Mucosa of stomach (tissue), 1 donor: ENCODE measurements around the gene TIPRL.
A peak's percentile ranks its signal among the peaks of the same experiment; 100 is the strongest.

Experiments used
- H3K27me3 ChIP-seq: one replicate; pipeline ENCODE4 v1.7.0; 2013; ENCODE audit warnings: mild to moderate bottlenecking, low read length; ENCODE audit not compliant: control insufficient read depth, insufficient read depth
- H3K36me3 ChIP-seq: one replicate; pipeline ENCODE4 v1.7.0; 2013; ENCODE audit warnings: low read length; ENCODE audit not compliant: control insufficient read depth, insufficient read depth
- H3K4me1 ChIP-seq: one replicate; pipeline ENCODE4 v1.7.0; 2013; ENCODE audit warnings: mild to moderate bottlenecking, low read length; ENCODE audit not compliant: control insufficient read depth, insufficient read depth
- H3K4me3 ChIP-seq: one replicate; pipeline ENCODE4 v1.7.0; 2013; ENCODE audit warnings: low read length
- H3K9ac ChIP-seq: one replicate; pipeline ENCODE4 v1.7.0; 2013; ENCODE audit warnings: mild to moderate bottlenecking, low read length, moderate library complexity
- H3K9me3 ChIP-seq: one replicate; pipeline ENCODE4 v1.7.0; 2013; ENCODE audit warnings: mild to moderate bottlenecking, low read length, moderate library complexity; ENCODE audit not compliant: control insufficient read depth
- donor health status: Pancreatic carcinoma.

The TIPRL gene

GRCh38 chr1:168223261-168223660 is 44.5 kb downstream of the TIPRL start:
- H3K4me3 ChIP-seq: no peak overlapping the region
- H3K9ac ChIP-seq: no peak overlapping the region
- H3K27me3 ChIP-seq: no peaks in the 10 kb centered on the region
- H3K4me1 ChIP-seq: peaks cover 7% of the 10 kb centered on the region
- H3K9me3 ChIP-seq: no peaks in the 10 kb centered on the region
- no peaks in the 10 kb centered on the region for H3K36me3 ChIP-seq

- Histone ChIP-seq H3K9me3 (no peaks in the 10 kb centered on the region), H3K4me3 (no peak overlapping the region), H3K36me3 (no peaks in the 10 kb centered on the region), H3K27me3 (no peaks in the 10 kb centered on the region), H3K9ac (no peak overlapping the region), H3K4me1 (peaks cover 8% of the 10 kb centered on the region)
These were observed 45.1 kb downstream of the TIPRL start for GRCh38 chr1:168223681-168224540.

- Histone ChIP-seq H3K36me3 (no peaks in the 10 kb centered on the region), H3K9ac (no peak overlapping the region), H3K4me3 (peak overlapping the region; percentile 48), H3K4me1 (peaks cover 8% of the 10 kb centered on the region), H3K9me3 (no peaks in the 10 kb centered on the region), H3K27me3 (no peaks in the 10 kb centered on the region)
These were observed 46.2 kb downstream of the TIPRL start for GRCh38 chr1:168224991-168225390.

DNA sequence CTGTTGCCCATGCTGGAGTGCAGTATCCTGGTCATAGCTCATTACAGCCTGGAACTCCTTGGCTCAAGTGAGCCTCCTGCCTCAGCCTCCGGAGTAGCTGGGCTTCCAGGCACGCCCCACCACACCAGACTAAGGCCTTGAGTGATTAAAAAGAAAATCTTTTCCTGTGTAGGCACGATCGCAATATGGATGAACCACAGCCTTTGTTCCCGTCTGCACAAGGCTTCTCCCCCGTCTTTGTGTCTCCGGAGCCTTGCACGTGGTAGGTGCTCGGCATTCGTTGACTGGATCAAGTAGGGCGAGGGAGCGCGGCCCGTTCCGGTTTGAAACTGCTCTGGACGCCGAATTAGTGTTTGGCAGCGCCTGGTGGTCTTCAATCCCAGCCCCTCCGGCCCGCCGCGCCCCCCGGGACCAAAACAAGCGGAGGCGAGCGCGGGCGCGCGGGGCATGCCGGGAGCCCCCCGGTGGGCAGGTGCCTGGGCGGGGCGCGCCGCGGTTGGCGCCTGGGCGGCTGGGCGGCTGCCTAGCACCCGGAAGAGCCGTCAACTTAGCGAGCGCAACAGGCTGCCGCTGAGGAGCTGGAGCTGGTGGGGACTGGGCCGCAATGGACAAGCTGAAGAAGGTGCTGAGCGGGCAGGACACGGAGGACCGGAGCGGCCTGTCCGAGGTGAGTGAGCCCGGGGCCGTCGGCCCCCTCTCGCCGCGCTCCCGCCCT is 46.9 kb downstream of the TIPRL start, which contains the start of gene SFT2D2:
TSS of gene SFT2D2 (plus strand) at position 529 of the 715 bp plus-strand sequence. CDS start at position 605, 76 bp downstream.
- H3K9me3 ChIP-seq: no peaks in the 10 kb centered on the region
- H3K4me3 ChIP-seq: peak within 1 kb of the TSS; percentile 69
- no peaks in the 10 kb centered on the region for H3K36me3 ChIP-seq
- peaks cover 8% of the 10 kb centered on the region for H3K4me1 ChIP-seq
- H3K9ac ChIP-seq: peak within 1 kb of the TSS; percentile 94
- H3K27me3 ChIP-seq: no peaks in the 10 kb centered on the region

DNA sequence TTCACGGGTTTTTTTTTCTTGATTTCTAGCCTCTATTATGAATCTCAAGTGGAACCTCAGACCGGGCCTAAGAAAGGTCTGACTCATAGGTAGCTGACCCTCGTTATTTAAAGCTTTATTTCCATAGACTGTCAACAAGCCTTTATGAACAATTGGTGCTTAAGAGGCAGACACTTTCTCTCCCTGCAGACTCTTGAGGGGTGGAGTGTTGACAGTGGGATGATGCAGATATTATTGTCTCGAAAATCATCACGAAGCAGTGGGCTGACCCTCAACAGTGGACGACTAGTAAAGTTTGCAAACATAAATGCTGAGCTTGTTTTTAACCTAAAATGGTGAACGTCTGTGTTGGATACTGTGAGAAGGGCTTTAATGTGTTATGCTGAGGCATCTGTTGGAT is 48.9 kb downstream of the TIPRL start:
- Histone ChIP-seq H3K36me3 (no peaks in the 10 kb centered on the region), H3K9me3 (no peaks in the 10 kb centered on the region), H3K27me3 (no peaks in the 10 kb centered on the region), H3K4me3 (no peak overlapping the region), H3K9ac (peak overlapping the region; percentile 94), H3K4me1 (peaks cover 8% of the 10 kb centered on the region)

DNA sequence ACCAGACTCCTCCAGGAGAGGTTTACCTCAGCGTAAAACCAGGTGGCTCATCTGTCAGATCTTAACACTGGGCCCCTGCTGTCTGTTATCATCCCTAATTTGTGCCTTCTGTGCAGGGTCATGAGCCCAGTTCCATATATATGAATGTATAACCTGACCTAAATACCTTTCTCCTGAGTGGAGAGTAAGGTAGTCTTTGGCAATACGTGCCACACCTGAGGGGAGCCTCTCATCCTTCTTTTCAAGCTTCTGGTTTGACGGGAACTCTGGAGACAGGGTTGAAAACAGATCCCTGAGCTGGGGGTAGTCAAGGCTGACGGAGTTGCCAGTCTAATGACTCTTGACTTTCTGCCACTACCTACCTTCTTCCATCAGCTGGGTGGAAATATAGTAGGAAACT is 51.1 kb downstream of the TIPRL start:
- Histone ChIP-seq H3K9ac (no peak overlapping the region), H3K36me3 (no peaks in the 10 kb centered on the region), H3K4me1 (peaks cover 12% of the 10 kb centered on the region), H3K4me3 (no peak overlapping the region), H3K27me3 (no peaks in the 10 kb centered on the region), H3K9me3 (no peaks in the 10 kb centered on the region)

DNA sequence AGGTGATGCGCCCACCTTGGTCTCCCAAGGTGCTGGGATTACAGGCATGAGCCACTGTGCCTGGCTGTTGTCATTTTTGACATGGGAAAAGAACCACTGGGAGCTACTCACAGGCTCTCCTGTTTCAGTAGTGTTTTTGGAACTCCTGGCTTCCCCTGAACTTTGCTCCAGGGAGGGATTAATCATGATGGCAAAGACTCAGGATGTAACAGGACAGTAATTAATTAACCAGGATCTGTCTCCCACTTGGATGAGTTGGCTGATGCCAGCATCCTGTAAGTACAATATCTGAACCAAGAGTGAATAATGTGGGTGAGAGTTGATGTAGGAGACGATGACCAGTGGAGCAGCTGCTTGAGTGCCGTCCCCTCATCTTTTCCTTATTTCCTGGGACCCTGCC is 51.9 kb downstream of the TIPRL start:
- peaks cover 20% of the 10 kb centered on the region for H3K4me1 ChIP-seq

GRCh38 chr1:168234846-168235547 is 56.2 kb downstream of the TIPRL start:
- Histone ChIP-seq H3K9ac (no peak overlapping the region), H3K4me3 (no peak overlapping the region), H3K36me3 (peaks cover 7% of the 10 kb centered on the region), H3K27me3 (no peaks in the 10 kb centered on the region), H3K4me1 (peaks cover 15% of the 10 kb centered on the region), H3K9me3 (no peaks in the 10 kb centered on the region)

More for the DNA sequence above, 51.9 kb downstream of the TIPRL start:
- Histone ChIP-seq H3K4me3 (no peak overlapping the region), H3K27me3 (no peaks in the 10 kb centered on the region), H3K9ac (no peak overlapping the region), H3K9me3 (no peaks in the 10 kb centered on the region), H3K36me3 (no peaks in the 10 kb centered on the region)

- Histone ChIP-seq H3K9me3 (no peaks in the 10 kb centered on the region), H3K27me3 (no peaks in the 10 kb centered on the region), H3K4me3 (no peak overlapping the region), H3K4me1 (peaks cover 15% of the 10 kb centered on the region), H3K36me3 (peaks cover 7% of the 10 kb centered on the region), H3K9ac (no peak overlapping the region)
These were observed 56.8 kb downstream of the TIPRL start for GRCh38 chr1:168235548-168235885.

DNA sequence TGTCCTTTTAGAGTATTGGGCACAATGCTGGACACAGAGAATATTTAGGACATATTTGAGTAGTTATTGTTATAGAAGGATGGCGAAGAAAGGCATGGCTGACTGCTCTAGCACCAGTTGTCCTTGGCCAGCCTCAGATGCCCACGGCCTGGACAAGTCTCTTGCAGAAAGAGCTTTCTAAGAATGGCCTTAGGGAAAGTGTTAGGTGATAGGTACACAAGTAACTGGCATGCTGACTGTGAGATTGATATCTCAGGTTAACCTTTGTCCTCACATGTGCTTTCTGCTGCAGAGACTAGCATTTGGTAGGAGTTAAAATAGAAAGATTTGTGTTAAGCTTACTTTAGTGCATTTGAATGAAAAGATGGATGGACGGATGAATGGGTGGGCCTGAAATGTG is 57.2 kb downstream of the TIPRL start:
- H3K4me1 ChIP-seq: peaks cover 15% of the 10 kb centered on the region
- no peak overlapping the region for H3K9ac ChIP-seq
- no peaks in the 10 kb centered on the region for H3K27me3 ChIP-seq
- peaks cover 7% of the 10 kb centered on the region for H3K36me3 ChIP-seq
- H3K4me3 ChIP-seq: no peak overlapping the region
- H3K9me3 ChIP-seq: no peaks in the 10 kb centered on the region

DNA sequence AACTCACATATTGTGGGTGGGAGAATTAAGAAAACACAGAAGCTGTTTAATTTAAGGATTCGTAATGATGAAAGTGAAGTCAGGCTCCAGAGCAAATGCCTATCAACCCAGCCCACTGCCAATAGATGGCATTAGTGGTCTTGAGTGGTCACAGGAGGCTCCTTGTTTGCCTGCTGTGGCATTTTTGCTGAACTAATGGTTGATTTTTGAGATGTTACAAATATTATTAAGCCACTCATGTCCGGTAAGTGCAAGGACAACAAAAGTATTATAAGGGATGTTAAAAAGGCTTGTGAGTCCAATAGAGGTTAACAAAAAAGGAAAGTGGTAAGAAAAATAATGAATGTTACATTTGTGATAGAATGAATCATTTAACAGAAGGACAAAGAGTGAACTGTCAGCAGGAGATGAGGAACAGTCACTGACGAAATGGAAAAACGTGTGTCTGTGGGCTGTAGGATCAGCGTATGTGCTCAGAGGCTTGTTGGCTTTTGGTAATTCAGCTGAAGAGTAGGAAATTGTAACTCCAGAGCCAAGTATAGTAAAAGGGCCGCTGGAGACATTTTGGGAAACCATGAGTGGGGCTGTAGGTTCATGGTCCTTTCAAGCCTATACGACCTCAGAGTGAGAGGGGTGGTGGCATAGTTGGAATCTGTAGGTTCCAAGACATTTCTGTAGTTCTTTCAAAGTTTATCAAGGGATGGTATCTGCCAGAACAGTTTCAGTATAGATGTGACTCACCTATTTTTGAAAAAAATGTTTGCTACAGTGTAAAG is 58.3 kb downstream of the TIPRL start:
- H3K27me3 ChIP-seq: no peaks in the 10 kb centered on the region
- H3K9me3 ChIP-seq: no peaks in the 10 kb centered on the region
- peaks cover 7% of the 10 kb centered on the region for H3K36me3 ChIP-seq
- H3K4me3 ChIP-seq: no peak overlapping the region
- no peak overlapping the region for H3K9ac ChIP-seq
- peaks cover 15% of the 10 kb centered on the region for H3K4me1 ChIP-seq
